Lower lobe of right lung (tissue), 2 donors: Measurements from ENCODE around the gene GABRR2. TPM values are rescaled to one million over a fixed set of nuclear protein-coding genes. Genes with fewer than 3 reads are reported as not detected.

Experiments
- ATAC-seq, 2 donors: fragments of 200-7000 bp; cut with Tn5 transposase; one replicate each; pipeline ENCODE4 v1.9.1; 2020 to 2022; ENCODE audit warnings: mild to moderate bottlenecking in 2 of 2, moderate library complexity in 2 of 2
- DNase-seq: peaks from one replicate; pipeline ENCODE4 v3.0.0-alpha.2; 2020
- H3K27ac ChIP-seq: fragments of 200-600 bp; one replicate; pipeline ENCODE4 v1.8.0; 2022
- H3K27me3 ChIP-seq: fragments of 200-600 bp; one replicate; pipeline ENCODE4 v1.8.0; 2022; ENCODE audit warnings: low read depth
- H3K36me3 ChIP-seq: fragments of 200-600 bp; one replicate; pipeline ENCODE4 v1.8.0; 2022; ENCODE audit warnings: mild to moderate bottlenecking
- H3K4me1 ChIP-seq: fragments of 200-600 bp; one replicate; pipeline ENCODE4 v1.8.0; 2022
- H3K4me3 ChIP-seq: fragments of 200-600 bp; one replicate; pipeline ENCODE4 v1.8.0; 2022; ENCODE audit warnings: mild to moderate bottlenecking
- H3K9me3 ChIP-seq: fragments of 200-600 bp; one replicate; pipeline ENCODE4 v1.8.0; 2022
- CTCF ChIP-seq: fragments of 200-600 bp; IDR thresholded peaks from one replicate; pipeline ENCODE4 v1.8.0; 2022; ENCODE audit warnings: antibody characterized with exemption, mild to moderate bottlenecking
- intact Hi-C: fragments of 100-400 bp; cut with DNase I; formaldehyde crosslinking; loops from one replicate; pipeline ENCODE4 v1.11.0; 2022
- total RNA-seq: library from RNA; stranded (reverse); fragmentation: NEBNext Ultra II Directional; extraction: Animal tissue kit (Norgen Biotek cat#: 25700); gene quantifications from one replicate; pipeline ENCODE4 v1.2.1, GENCODE V29; 2021
- donor health status: DM: no; HTN: yes; CAD: no; lungs with severe emphysema.

GABRR2 gene
- total RNA-seq, 1 donor from 2014 or later = 1.2 TPM

- no peak for TF ChIP-seq CTCF
- Histone ChIP-seq H3K4me1 (no peaks in the 10 kb centered on the region), H3K27me3 (no peaks in the 10 kb centered on the region), H3K4me3 (no peak overlapping the region), H3K27ac (no peak overlapping the region), H3K9me3 (no peaks in the 10 kb centered on the region), H3K36me3 (no peaks in the 10 kb centered on the region)
- intact Hi-C loops = no loop called here
- DNase-seq (no peak), ATAC-seq (no peak)
Observed at GRCh38 chr6:89255417-89255816, 59.7 kb downstream of the GABRR2 start.

GRCh38 chr6:89254569-89254968 is 60.5 kb downstream of the GABRR2 start:
- no peak for ATAC-seq
- H3K4me3 ChIP-seq = no peak overlapping the region
- no peaks in the 10 kb centered on the region for H3K4me1 ChIP-seq
- no peak for TF ChIP-seq CTCF
- no peaks in the 10 kb centered on the region for H3K27me3 ChIP-seq
- H3K9me3 ChIP-seq = no peaks in the 10 kb centered on the region
- intact Hi-C loops = no loop called here
- no peak overlapping the region for H3K27ac ChIP-seq
- no peak for DNase-seq
- H3K36me3 ChIP-seq = no peaks in the 10 kb centered on the region

GRCh38 chr6:89252907-89253306 is 62.2 kb downstream of the GABRR2 start:
- no peak overlapping the region for H3K4me3 ChIP-seq
- TF ChIP-seq CTCF = no peak
- ATAC-seq (no peak), DNase-seq (no peak)
- no peak overlapping the region for H3K27ac ChIP-seq
- no peaks in the 10 kb centered on the region for H3K36me3 ChIP-seq
- no peaks in the 10 kb centered on the region for H3K27me3 ChIP-seq
- no peaks in the 10 kb centered on the region for H3K4me1 ChIP-seq
- no peaks in the 10 kb centered on the region for H3K9me3 ChIP-seq
- intact Hi-C loops = no loop called here

GRCh38 chr6:89251976-89252375 is 63.1 kb downstream of the GABRR2 start:
- Histone ChIP-seq H3K4me1 (no peaks in the 10 kb centered on the region), H3K36me3 (no peaks in the 10 kb centered on the region), H3K4me3 (no peak overlapping the region), H3K27me3 (no peaks in the 10 kb centered on the region), H3K9me3 (no peaks in the 10 kb centered on the region), H3K27ac (no peak overlapping the region)
- intact Hi-C loops = no loop called here
- DNase-seq = no peak
- ATAC-seq = no peak
- TF ChIP-seq CTCF = no peak

- ATAC-seq (no peak), DNase-seq (no peak)
- Histone ChIP-seq H3K9me3 (no peaks in the 10 kb centered on the region), H3K27ac (no peak overlapping the region), H3K4me3 (no peak overlapping the region), H3K27me3 (no peaks in the 10 kb centered on the region), H3K4me1 (no peaks in the 10 kb centered on the region), H3K36me3 (no peaks in the 10 kb centered on the region)
- intact Hi-C loops = no loop called here
- no peak for TF ChIP-seq CTCF
Observed at GRCh38 chr6:89251170-89251569, 63.9 kb downstream of the GABRR2 start.

- no peaks in the 10 kb centered on the region for H3K4me1 ChIP-seq
- no peak overlapping the region for H3K4me3 ChIP-seq
- no peak for TF ChIP-seq CTCF
- DNase-seq (no peak), ATAC-seq (no peak)
- intact Hi-C loops = no loop called here
- no peaks in the 10 kb centered on the region for H3K9me3 ChIP-seq
- H3K36me3 ChIP-seq = no peaks in the 10 kb centered on the region
- no peak overlapping the region for H3K27ac ChIP-seq
- no peaks in the 10 kb centered on the region for H3K27me3 ChIP-seq
Observed at GRCh38 chr6:89250239-89250638, 64.9 kb downstream of the GABRR2 start.
